NK-92 (cell line): Measurements from ENCODE around the gene NMNAT3.

ENCODE experiments used
- DNase-seq: peaks from one replicate; lab custom pipeline; 2025; ENCODE audit not compliant: unreplicated experiment; lab: John Stamatoyannopoulos, UW

NMNAT3 gene

DNA sequence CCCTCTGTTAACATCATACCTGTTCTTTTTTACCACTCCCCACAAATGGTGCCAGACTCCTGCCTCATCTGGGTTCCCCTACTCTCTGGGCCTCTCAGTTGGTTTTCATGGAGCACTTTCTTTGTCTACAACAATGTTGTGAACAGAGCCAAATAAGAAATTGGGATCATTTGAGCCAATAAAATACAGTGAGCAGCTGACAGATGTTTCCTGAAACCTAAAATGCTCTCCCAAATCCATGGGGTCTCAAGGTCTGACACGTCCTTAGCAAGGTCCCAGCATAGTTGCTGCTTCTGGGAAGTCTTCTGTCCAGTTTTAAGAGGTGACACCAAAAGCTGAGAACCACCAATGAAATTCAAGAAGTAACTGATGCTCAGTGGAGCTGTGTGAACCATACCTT lies 1.7 kb downstream of the NMNAT3 start:
- DNase-seq, result no peak

DNA sequence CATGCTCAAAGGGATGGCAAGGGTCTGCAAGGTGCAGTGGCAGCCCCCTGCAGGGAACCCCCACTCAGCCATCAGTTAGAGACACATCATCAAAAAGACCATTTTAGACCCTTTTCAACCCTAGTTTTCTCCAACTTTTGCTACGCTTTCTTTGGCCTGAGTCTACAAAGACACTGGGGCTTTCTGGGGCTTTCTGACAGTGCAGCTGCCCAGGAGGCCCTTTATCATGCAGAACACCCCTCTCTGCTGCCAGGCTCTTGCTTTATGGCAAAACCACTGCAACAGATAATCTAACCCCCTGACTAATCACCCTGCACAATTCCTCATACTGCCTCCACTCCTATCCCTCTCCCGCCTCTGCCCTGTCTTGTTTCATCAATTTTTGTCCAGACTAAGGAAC lies 2.4 kb downstream of the NMNAT3 start:
- no peak for DNase-seq

DNA sequence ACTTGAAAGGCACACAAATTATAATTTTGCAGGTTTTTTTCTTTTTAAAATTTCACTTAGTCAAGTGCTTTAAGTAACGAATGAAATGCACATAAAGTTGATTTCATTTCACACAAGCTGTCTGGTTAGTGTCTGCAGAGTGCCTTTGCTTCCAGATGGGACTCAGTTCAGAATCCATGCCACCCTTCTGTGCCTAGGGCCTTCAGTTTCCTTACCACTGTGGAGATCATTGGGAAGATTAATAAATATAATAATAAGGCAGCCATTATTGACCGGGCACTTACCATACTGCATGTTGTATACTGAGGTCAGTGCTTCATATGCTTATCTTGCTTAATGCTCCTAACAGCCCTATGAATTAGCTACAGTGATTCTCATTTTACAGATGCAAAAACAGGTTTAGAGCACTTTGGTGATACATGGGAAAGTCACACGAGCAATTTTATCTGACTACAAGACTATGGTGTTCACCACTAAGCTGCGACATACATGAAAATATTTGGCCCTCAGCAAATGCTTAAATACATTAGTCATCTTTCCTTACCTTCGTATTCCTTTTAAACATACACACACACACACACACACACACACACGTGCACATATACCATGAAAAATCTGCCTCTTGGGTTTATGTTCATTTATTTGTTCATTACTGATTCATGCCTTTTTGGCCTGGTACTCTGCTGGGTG lies 3.1 kb downstream of the NMNAT3 start:
- no peak for DNase-seq

DNA sequence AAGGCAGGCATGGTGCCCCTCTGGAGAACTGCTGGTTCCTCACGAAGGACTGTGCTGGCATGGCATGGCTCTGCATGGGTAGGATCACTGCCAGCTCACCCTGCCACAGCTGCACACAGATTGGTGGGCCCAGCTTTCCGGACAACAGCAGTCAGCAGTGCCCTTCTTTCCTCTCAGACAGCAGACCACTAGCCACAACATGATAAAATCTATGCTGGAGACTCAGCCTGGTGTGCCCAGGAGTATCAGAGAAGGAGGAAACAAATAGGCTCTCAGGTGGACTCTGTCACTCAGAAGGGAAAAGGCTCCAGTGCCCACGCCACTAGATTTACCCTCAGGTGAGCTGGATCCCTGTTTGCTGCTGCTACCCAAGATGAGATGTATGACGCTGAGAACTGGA lies 4.9 kb downstream of the NMNAT3 start:
- no peak for DNase-seq

DNA sequence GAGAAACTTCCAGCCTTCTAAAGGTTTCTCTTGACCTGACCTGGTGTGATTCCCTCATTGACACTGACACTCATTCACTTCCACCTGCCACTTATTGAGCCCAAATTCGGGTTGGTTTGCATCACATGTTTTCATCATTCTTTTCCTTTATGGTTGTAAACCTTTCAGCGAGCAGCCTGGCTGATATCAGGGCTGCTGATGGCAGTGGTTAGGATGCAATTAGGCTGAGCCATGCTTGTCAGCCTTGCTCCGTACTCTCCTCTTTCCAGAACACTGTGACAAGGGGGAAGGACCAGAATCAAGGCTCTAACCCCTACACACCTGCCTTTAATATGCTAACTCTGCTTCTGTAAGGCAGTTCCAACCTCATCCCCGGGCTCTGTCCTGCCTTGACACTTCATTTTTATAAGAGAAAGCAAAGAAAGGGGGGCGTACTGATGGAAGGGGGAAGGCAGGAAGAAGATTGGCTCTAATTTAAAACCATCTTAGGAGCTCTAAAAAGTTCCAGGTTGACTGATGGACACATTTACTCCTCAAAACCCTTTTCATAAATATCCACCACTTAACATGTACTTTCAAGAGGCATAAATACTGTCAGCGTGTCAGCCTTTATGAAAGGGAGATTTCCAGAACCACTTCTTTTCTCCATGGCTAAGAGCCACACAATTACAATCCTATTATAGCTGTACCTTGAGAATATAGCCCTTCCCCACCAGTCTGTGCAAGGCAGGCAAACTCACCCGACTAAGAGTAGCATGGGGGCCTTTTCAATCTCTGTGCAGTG lies 5.7 kb downstream of the NMNAT3 start:
- DNase-seq, result no peak

DNA sequence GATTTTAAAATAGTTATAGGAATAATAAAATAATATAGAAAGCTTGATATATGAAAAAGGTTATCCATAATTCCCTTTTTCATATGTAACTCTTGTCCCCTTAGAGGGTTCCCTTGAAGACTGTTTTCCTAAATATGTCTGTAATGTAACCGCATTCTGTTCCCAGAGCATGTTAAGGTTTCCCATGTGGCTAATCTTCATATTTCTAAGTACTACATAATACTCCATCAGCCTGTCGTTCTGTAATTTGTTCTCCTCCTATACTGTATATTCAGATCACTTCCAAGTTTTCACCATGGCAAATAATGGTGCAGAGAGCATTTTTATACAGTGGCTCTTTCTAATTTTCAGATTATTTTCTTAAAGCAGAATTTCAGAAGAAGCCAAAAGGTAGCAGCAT lies 6.7 kb downstream of the NMNAT3 start:
- DNase-seq, result no peak

DNA sequence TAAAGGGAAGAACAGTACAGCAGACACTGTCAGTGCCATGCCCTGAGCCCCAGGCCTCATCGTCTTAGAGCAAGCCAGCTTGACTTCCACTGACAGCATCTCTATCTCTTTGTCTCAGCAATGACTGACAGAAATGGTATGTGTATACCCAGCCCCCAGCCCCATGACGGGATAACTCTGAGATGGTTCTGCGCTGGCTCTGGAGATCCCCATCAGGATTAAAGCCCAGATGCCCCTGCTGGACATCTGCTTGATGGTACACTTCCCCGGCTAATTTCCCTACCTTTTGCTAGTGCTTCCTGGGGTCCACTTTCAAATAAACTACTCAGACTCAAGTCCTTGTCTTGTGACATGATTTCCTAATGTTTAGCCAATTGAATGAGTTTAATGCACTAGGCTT lies 7.6 kb downstream of the NMNAT3 start:
- DNase-seq, result no peak

DNA sequence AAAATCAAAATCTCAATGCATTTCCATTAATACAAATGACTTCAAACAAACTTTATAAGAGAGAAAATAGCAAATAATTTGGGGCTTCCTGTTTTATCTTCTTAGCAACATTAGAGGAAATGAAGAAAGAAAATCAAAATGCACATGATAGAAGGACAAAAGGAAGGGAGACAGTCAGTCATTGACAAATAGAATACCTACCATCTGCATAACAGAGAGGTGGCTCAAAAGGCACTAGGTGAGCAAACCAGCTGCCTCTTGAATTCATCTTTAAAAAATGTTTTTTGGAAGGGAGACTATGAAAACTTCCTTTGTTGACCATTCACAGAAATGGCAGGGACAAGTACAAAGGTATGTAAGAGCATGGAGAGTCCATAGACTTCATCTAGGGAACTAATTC lies 9.4 kb downstream of the NMNAT3 start:
- no peak for DNase-seq

DNA sequence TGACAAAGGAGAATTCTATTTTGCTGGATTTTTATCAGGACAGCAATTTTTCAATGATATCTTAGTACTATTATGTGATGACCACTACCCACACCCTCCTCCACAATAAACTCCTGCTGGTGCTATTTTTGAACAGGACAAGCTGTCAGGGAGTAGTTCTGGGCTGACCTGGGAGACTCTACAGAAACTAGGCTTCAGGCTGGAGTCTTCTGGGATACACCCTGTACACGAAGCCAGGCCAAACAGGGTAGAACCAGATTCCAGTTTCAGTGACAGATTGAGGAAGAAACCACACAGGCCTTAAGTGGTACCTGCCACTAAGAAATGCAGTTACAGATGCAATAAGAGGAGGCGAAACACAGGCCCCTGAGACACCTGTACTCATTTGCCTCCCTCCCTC lies 12.8 kb downstream of the NMNAT3 start:
- no peak for DNase-seq

DNA sequence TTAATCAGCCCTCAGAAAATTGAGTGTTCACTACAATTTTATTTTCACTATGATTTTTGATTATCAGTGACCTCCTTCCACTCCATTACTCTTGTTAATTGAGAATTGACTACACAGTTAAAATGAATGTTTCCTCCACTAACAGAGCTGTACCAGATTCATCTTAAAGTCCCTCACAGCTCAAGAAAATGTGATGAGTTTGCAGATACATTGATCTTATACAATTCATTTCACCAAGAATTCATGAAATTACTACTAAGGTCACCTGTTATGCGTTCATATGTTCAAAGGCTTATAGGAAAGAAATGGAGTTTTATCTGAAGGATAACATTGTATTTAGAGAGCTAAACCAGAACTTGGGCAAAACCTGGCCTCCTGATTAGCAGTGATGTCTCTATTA lies 17.5 kb downstream of the NMNAT3 start:
- no peak for DNase-seq

DNA sequence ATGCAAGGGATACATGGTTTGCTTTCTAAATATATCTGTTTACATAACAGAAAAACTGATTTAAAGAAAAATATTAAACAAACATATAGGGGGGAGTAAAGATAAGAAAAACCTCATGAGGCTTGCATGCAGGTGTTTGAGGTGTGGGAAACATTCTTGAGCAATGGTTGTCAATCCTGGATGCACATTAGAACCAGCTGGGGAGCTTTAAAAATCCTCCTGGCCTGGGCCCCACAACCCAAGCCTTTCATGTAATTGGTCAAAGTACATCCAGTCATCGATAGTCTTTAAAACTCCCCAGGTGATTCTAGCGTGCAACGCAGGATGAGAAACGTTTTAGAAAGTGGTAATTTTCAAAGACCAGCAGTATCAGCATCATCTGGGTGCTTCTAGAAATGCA lies 18.3 kb downstream of the NMNAT3 start:
- no peak for DNase-seq

DNA sequence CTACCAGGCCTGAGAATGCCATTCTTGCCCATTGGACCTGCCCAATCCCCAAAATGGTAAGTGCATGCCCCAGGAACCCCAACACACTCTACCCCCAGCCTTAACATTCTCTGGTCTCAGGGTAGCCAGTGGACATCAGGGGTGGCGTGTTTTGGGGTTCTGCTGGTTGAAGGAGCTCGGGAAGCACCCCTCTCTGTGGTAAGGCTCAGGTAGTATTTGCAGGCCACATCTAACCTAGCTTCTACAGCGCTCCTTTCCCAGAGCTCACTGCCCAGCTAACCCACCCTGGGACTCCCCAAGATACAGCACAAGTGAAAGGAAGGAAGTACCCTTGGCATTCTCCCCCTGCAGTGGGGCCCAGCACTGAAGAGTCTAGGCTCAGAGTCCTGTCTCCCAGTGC lies 19.8 kb downstream of the NMNAT3 start:
- no peak for DNase-seq

DNA sequence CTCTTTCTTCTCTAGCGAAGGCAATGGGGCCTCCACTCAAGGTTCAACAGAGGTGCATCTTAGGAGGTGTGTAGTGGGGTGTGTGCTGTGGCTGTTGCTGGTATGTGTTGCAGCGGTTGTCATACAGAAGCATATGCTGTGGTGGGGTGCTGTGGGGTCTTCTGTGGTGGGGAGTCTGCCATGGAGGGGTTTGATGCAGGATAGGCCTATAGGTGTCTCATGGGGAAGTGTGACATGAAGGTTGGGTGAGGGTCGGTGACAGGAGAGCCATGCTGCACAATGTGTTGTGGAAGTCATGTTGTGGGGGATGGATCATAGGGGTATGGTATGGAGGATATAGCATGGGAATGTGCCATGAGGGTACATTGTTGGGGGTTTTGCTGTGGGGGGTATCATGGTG lies 20.3 kb downstream of the NMNAT3 start:
- DNase-seq, result no peak

DNA sequence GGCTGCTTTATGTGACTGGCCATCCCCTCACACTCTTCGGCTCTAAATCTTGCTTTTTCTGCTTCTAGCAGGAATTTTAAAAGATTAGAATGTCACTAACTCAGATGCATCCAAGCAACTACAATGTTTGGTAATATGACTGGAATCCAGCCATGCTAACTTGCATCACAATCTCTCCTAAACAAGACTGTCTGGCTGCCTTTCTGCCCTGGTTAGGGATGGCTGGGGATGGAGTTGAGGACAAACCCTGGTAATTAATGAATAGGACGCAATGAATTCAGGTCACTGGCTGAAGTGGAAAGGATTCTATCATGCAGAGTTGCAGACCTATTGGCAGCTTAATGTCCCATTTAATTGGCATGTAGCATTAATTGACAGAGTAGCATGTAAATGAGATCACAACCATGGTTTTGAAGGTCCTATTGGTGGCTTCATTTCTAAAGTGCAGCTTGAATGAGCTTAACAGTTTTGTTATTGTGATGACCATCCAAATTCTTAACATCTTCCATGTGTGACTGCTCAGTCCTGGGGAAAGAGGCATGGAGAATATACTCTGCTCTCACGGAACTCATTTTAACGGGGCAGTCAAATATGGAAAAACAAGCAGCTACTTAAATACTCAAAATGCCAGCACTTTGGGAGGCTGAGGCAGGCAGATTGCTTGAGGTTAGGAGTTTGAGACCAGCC lies 21.7 kb downstream of the NMNAT3 start:
- no peak for DNase-seq

DNA sequence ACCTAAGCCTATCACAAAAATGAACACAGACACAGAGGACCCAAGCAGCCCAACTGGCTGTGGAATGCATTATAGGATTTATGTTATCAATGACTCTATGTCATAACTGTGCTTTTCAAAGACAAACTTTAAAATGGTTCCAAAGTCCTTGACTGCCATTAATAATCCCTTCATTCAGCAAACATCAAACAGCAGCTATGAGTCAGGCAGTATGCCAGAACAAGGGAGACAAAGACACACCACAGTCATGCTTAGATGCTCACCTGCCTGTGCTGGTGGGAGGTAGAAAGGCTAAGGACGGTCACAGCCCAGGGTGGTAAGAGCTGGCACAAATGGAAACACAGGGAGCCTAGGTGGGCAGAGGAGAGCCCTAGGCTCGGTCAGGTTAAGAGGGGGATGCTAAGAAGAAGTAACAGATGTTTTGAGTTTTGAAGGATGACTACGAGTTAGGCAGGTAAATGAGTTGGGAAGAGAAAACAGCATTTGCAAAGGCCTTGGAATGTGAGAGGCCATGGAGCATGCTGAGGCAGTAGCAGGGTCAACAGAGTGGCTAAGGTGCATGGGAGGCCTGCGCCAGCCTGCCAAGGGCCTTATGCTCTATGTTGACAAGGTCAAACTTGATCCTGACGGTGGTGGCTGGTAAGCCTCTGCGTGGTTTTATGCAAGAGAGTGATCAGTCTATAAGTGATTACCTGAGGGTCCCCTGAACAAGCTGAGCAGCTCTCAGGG lies 23.0 kb downstream of the NMNAT3 start:
- DNase-seq, result no peak

DNA sequence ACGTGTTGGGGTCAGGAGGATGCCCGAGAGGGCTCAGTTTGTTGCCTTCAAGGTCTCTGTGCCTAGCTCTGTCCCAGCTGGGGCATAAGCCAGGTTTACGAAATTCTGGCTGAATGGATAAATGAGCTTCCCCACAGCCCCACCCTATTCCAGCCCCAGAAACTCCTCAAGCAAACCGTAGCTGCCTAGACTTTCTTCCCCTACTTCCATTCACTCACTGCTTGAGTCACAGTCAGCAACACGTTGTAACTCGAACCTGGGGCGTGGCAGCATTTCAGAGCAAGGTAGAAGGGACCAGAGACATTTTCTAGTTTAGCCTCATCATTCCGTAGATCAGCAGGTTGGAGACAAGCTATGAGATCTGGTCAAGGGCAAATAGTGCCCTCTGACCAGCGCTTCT lies 24.2 kb downstream of the NMNAT3 start:
- DNase-seq, result no peak

DNA sequence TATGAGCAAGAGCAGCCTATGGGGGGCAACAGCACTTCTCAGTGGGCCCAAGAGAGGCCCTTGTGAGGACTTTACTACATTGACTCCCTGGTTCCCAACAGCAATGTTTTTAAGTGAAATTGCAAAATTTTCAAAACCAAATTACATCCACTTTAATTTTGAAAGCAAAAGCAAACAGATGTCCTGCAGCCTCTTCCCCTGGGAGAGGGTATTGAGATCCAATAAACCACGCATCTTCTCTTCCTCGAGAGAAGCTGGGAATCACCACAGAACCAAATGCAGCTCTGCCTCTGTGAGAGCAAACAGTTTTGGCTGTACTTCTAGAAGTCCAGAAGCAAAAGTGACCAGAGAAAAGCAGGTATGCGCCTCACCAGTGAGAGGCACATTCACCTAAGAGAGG lies 25.2 kb downstream of the NMNAT3 start:
- no peak for DNase-seq

DNA sequence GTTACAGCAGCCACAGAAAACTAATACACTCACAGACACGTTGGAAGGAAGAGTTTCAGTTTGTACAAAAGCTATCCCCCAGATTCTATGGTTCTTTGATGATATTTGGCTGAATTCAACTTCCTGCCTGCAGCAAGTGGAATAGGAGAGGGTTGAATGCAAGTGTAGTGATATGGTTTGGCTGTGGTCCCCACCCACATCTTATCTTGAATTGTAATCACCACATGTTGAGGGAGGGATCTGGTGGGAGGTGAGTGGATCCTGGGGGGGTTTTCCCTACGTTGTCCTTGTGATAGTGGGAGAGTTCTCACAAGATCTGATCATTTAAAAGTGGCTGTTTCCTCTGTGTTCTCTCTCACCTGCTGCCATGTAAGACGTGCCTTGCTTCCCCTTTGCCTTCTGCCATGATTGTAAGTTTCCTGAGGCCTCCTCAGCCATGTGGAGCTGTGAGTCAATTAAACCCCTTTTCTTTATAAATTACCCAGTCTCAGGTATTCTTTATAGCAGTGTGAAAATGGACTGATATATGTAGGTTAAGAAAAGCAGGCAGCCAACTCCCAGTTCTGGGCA lies 29.8 kb downstream of the NMNAT3 start:
- no peak for DNase-seq

DNA sequence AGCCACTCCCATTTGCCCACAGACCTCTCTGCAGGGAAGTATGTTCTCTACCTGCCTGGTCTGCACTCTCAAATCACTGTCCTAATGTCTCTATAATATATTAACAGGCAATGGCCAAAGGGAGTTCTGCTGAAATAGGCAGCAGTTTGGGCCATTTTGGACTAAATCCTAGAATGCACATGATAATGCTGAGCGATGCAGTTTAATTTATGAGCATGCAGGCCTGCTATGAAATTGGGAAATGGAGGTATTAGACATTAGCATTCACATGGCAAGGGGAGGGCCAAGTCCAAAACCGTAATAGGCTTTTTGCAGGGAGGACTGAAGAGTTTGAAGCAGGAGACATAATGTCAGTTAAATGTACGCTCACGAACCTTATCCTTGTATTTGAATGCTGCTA lies 31.3 kb downstream of the NMNAT3 start:
- no peak for DNase-seq

DNA sequence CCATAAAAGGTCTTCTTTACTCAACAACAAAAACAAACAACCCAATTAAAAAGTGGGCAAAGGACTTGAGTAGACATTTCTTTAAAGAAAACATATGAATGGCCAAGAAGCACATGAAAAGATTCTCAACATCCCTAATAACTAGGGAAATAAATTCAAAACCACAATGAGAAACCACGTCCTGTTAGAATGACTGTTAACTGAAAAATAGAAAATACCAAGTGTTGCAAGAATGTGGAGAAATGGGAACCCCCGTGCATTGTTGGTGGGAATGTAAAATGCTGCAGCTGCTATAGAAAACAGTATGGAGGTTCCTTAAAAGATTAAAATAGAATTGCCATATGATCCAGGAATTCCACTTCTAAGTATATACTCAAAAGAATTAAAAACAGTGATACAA lies 34.8 kb downstream of the NMNAT3 start:
- DNase-seq, result no peak

DNA sequence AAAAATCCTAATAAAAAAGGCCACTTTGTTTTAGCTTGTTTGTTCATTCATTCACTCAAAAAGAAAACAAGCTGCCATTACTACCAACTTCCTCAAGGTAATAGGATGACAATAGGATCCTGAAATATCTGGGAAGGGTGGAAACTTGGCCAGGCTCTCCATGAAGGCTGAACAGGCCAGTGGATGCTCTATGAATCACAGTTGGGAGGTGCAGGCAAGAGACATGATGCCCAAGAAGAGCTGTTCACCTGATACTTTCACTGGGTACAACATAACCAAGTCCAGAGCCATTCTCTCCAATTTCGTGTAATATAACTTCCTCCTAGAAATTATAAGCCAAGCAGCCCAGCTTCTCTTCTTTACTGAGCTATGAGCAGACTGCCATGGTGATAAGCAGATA lies 37.3 kb downstream of the NMNAT3 start:
- no peak for DNase-seq
